HEK293T (cell line): ENCODE measurements around the gene EPHB2.

Experiments used
- ARNT ChIP-seq: fragments of 450-650 bp; IDR thresholded peaks from 2 replicates; pipeline ENCODE4 v1.6.1; 2017; ENCODE audit warnings: mild to moderate bottlenecking
- BHLHE40 ChIP-seq: fragments of 450-650 bp; IDR thresholded peaks from 2 replicates; pipeline ENCODE4 v1.6.1; 2016; ENCODE audit warnings: mild to moderate bottlenecking, moderate library complexity, borderline replicate concordance
- ELF4 ChIP-seq: fragments of 450-650 bp; IDR thresholded peaks from 2 replicates; pipeline ENCODE4 v1.6.1; 2017; ENCODE audit warnings: antibody characterized with exemption
- FOXK2 ChIP-seq: fragments of 450-650 bp; IDR thresholded peaks from 2 replicates; pipeline ENCODE4 v1.6.1; 2016; ENCODE audit warnings: mild to moderate bottlenecking
- FOXM1 ChIP-seq: fragments of 450-650 bp; IDR thresholded peaks from 2 replicates; pipeline ENCODE4 v1.6.1; 2017; ENCODE audit warnings: mild to moderate bottlenecking, borderline replicate concordance
- HDGF ChIP-seq: fragments of 450-650 bp; IDR thresholded peaks from 2 replicates; pipeline ENCODE4 v1.6.1; 2017; ENCODE audit warnings: antibody characterized with exemption, borderline replicate concordance
- L3MBTL2 ChIP-seq: fragments of 450-650 bp; conservative IDR thresholded peaks from 2 replicates; pipeline ENCODE4 v1.6.1; 2016; ENCODE audit warnings: mild to moderate bottlenecking
- NFRKB ChIP-seq: fragments of 450-650 bp; IDR thresholded peaks from 2 replicates; pipeline ENCODE4 v1.6.1; 2016; ENCODE audit warnings: mild to moderate bottlenecking, moderate library complexity
- SP1 ChIP-seq: fragments of 450-650 bp; IDR thresholded peaks from 2 replicates; pipeline ENCODE4 v1.6.1; 2017
- TARDBP ChIP-seq: fragments of 450-650 bp; IDR thresholded peaks from 2 replicates; pipeline ENCODE4 v1.6.1; 2016
- ZNF384 ChIP-seq: fragments of 450-650 bp; IDR thresholded peaks from 2 replicates; pipeline ENCODE4 v1.6.1; 2016
- TF ChIP-seq, protein P1 (sequence below): fragments of 450-650 bp; IDR thresholded peaks from 2 replicates; pipeline ENCODE4 v1.6.1; 2016

DNA sequence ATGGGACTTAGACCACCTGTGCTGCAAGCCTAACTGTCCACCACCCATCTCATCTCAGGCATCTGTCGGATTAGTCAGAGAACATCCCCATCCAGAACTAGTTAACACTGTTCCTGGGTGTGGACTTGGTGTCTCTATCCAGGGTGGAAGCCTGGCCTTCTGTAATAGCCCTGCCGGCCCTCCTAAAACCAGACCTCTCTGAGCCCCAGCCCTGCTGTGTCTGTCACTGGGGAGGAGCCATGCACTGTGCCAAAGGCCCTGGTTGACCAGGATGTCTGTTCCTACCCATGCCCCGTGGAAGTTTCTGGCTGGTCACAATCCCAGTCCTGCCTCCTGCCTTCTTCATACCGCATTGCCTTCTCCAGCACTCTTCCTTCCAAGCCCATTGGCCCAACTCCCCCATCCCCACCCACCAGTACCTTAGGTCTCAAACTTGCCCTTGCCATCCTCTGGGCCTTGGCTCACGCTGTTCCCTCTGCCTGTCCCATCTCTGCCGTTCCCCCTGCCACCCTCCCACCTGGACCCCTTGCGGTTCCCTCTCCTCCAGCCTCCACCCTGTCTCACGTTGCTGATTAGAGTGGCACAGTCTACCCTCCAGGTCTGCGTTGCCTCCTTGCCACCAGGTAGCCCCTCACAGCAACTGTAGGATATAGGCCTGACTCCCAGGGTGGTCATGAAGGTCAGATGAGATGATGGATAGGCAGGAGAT is 105.6 kb downstream of the EPHB2 start:
- no peak for TF ChIP-seq FOXK2
- no peak for TF ChIP-seq SP1
- TF ChIP-seq BHLHE40, result no peak
- TF ChIP-seq TARDBP, result no peak
- TF ChIP-seq FOXM1, result no peak
- TF ChIP-seq ZNF384, result no peak
- TF ChIP-seq L3MBTL2, result no peak
- no peak for TF ChIP-seq NFRKB
- no peak for TF ChIP-seq ELF4
- TF ChIP-seq HDGF, result no peak
- TF ChIP-seq, protein P1, sequence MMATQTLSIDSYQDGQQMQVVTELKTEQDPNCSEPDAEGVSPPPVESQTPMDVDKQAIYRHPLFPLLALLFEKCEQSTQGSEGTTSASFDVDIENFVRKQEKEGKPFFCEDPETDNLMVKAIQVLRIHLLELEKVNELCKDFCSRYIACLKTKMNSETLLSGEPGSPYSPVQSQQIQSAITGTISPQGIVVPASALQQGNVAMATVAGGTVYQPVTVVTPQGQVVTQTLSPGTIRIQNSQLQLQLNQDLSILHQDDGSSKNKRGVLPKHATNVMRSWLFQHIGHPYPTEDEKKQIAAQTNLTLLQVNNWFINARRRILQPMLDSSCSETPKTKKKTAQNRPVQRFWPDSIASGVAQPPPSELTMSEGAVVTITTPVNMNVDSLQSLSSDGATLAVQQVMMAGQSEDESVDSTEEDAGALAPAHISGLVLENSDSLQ, result no peak
- no peak for TF ChIP-seq ARNT
